Gastrocnemius medialis (tissue), 4 donors: ENCODE data around the gene EFNA1.

ENCODE experiments used
- CTCF ChIP-seq, 5 experiments: fragments of 450-650 bp in 3 of 5; fragments of 200-600 bp in 2 of 5; sonication (generic) in 2 of 5; IDR thresholded peaks in 4 of 5; conservative IDR thresholded peaks in 1 of 5; 1 replicate in 4 of 5; 2 replicates in 1 of 5; pipeline ENCODE4 v1.5.1; 2016 to 2019; ENCODE audit warnings: antibody characterized with exemption in 5 of 5, mild to moderate bottlenecking in 3 of 5, moderate library complexity in 3 of 5
- POLR2A ChIP-seq, 2 donors: fragments of 450-650 bp; IDR thresholded peaks; one replicate each; pipeline ENCODE4 v1.6.1; 2017; ENCODE audit warnings: antibody characterized with exemption in 2 of 2, mild to moderate bottlenecking in 2 of 2, moderate library complexity in 2 of 2

- TF ChIP-seq CTCF (IDR thresholded peaks at IDR 0.05 in 4 of 5, conservative IDR thresholded peaks at IDR 0.05 in 1 of 5), result no peak
- no peak for TF ChIP-seq POLR2A (IDR thresholded peaks at IDR 0.05)
These were observed 43.1 kb downstream of the EFNA1 start for GRCh38 chr1:155170806-155171205.
